ENCODE results near the gene ADAMTSL5. TPM values are rescaled to one million over a fixed set of nuclear protein-coding genes. Genes with fewer than 3 reads are reported as not detected.

The ADAMTSL5 gene
- polyA plus RNA-seq, 1 donor from 2014 or later = not detected

DNA sequence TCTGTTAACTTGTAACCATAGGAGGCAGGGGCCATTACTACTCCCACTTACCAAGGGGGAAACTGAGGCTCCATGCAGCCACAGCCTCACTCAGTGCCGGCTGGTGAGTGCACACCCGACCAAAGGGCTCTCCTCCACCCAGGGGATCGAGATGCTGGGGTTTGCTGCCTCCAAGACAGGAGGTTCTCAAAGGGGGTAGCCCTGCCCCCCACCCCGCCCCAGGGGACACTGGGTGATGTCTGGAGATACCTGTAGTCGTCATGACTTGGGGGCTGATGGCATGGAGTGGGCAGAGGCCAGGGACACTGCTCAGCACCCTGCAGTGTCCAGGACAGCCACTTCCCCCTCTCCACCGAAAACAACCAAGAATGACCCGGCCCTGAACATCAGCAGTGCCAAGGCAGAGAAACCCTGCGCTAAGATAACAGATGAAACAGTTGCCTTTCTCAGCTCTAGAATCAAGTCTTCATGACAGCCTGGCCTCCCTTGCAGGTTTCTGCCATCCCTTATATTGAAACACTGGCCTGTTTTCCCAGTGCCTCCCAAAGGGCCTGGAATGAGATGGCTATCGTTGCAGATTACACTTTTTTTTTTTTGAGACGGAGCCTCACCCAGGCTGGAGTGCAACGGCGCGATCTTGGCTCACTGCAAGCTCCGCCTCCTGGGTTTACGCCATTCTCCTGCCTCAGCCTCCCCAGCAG is 18.6 kb downstream of the ADAMTSL5 start:
- H3K27me3 ChIP-seq (ENCODE audit: insufficient read depth, low read depth, low read length) = peaks cover 4% of the 10 kb centered on the region
- H3F3A ChIP-seq (ENCODE audit: insufficient read depth, low read length, poor library complexity, severe bottlenecking) = no peaks in the 10 kb centered on the region
- H3K36me3 ChIP-seq (ENCODE audit: insufficient read depth, low read length) = no peaks in the 10 kb centered on the region
- H3K27ac ChIP-seq (ENCODE audit: low read length) = no peak overlapping the region
- no peaks in the 10 kb centered on the region for H3K9me3 ChIP-seq (ENCODE audit: low read length)
- no peak overlapping the region for H2AFZ ChIP-seq (ENCODE audit: low read depth, low read length)
- H3K4me2 ChIP-seq (ENCODE audit: low read length) = no peak overlapping the region
- H4K20me1 ChIP-seq (ENCODE audit: insufficient read depth) = no peaks in the 10 kb centered on the region
- no peak for TF ChIP-seq POLR2AphosphoS5 (IDR thresholded peaks at IDR 0.05)
- no peak for TF ChIP-seq MXI1 (conservative IDR thresholded peaks at IDR 0.05; ENCODE audit: poor library complexity, severe bottlenecking)
- TF ChIP-seq EZH2 (IDR thresholded peaks at IDR 0.05; ENCODE audit: borderline replicate concordance, insufficient read depth, low read length, poor library complexity, severe bottlenecking) = no peak
- no peak for TF ChIP-seq TAF1 (IDR thresholded peaks at IDR 0.05; ENCODE audit: low read depth)
- TF ChIP-seq REST (IDR thresholded peaks at IDR 0.05; ENCODE audit: borderline replicate concordance) = no peak
- TF ChIP-seq SMC3 (conservative IDR thresholded peaks at IDR 0.05; ENCODE audit: poor library complexity) = no peak
- no peak for TF ChIP-seq CTCF (IDR thresholded peaks at IDR 0.05; ENCODE audit: poor library complexity, severe bottlenecking)
- no peak for TF ChIP-seq RAD21 (conservative IDR thresholded peaks at IDR 0.05)
- no peak for TF ChIP-seq EP300 (conservative IDR thresholded peaks at IDR 0.05; ENCODE audit: poor library complexity, severe bottlenecking)
- no peaks in the 10 kb centered on the region for H3K79me2 ChIP-seq (replicated peaks; ENCODE audit: insufficient read depth, low read length)
- no peak overlapping the region for H3K9ac ChIP-seq (ENCODE audit: low read length)
- H3K4me3 ChIP-seq (ENCODE audit: low read length) = no peak overlapping the region
- H3K9me2 ChIP-seq (ENCODE audit: insufficient read depth, low read length) = no peaks in the 10 kb centered on the region

DNA sequence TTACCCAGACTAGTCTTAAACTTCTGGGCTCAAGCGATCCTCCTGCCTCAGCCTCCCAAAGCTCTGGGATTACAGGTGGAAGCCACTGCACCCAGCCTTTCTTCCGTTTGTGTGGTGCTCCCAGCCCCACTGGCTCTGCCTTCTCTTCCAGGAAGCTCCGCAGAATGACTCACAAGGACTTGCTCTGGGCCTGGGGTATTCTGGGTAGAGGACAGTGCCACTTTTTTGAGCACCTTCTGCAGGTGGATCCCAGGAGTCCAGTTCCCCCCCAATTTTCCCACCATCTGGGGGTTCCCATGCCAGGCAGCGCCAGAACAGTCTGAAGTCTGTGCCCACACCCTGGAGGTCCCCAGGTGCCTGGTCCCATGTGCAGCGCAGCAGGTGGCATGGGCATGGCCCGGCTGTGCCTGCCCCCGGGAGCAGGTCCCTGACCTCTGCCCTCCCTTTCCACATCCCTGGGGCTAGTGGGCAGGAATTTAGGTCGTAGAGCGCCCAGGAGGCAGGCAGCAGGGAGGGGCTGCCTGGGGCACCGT is 20.3 kb downstream of the ADAMTSL5 start:
- Histone ChIP-seq H3K9ac (ENCODE audit: low read length) (no peak overlapping the region), H3K9me3 (ENCODE audit: low read length) (no peaks in the 10 kb centered on the region), H3K79me2 (replicated peaks; ENCODE audit: insufficient read depth, low read length) (no peaks in the 10 kb centered on the region), H3K36me3 (ENCODE audit: insufficient read depth, low read length) (no peaks in the 10 kb centered on the region), H3F3A (ENCODE audit: insufficient read depth, low read length, poor library complexity, severe bottlenecking) (no peaks in the 10 kb centered on the region), H3K4me2 (ENCODE audit: low read length) (no peak overlapping the region), H3K9me2 (ENCODE audit: insufficient read depth, low read length) (no peaks in the 10 kb centered on the region), H4K20me1 (ENCODE audit: insufficient read depth) (no peaks in the 10 kb centered on the region), H3K27me3 (ENCODE audit: insufficient read depth, low read depth, low read length) (peaks cover 4% of the 10 kb centered on the region), H2AFZ (ENCODE audit: low read depth, low read length) (no peak overlapping the region), H3K4me3 (ENCODE audit: low read length) (no peak overlapping the region), H3K27ac (ENCODE audit: low read length) (no peak overlapping the region)
- TF ChIP-seq REST (IDR thresholded peaks at IDR 0.05; ENCODE audit: borderline replicate concordance) = no peak
- no peak for TF ChIP-seq EZH2 (IDR thresholded peaks at IDR 0.05; ENCODE audit: borderline replicate concordance, insufficient read depth, low read length, poor library complexity, severe bottlenecking)
- no peak for TF ChIP-seq EP300 (conservative IDR thresholded peaks at IDR 0.05; ENCODE audit: poor library complexity, severe bottlenecking)

All from neural cell (in vitro differentiated cells).